T-helper 17 cell (primary cell): ENCODE results near the gene WNT7A. TPM values are rescaled to one million over a fixed set of nuclear protein-coding genes. Genes with fewer than 3 reads are reported as not detected.
A peak's percentile ranks its signal among the peaks of the same experiment; 100 is the strongest.

Experiments used
- ATAC-seq: fragments of 150-1000 bp; cut with Tn5 transposase; 2 replicates; pipeline ENCODE4 v1.10.0; 2021; ENCODE audit warnings: mild to moderate bottlenecking, moderate library complexity
- DNase-seq, 3 donors: peaks; one replicate each; pipeline versions ENCODE4 v3.0.0 to v3.0.0-alpha.2; 2020 to 2021
- H3K9me3 ChIP-seq: one replicate; pipeline ENCODE4 v1.7.0; 2013; ENCODE audit warnings: low read length, mild to moderate bottlenecking; ENCODE audit not compliant: control insufficient read depth, poor library complexity, severe bottlenecking
- H3K27ac Mint-ChIP-seq: one replicate; pipeline ENCODE4 v1.8.0; 2022; ENCODE audit warnings: mild to moderate bottlenecking, moderate library complexity, mixed read lengths
- H3K27me3 Mint-ChIP-seq: one replicate; pipeline ENCODE4 v1.8.0; 2022; ENCODE audit warnings: mixed read lengths
- H3K36me3 Mint-ChIP-seq: one replicate; pipeline ENCODE4 v1.8.0; 2022; ENCODE audit warnings: low read depth, mixed read lengths
- H3K4me1 Mint-ChIP-seq: one replicate; pipeline ENCODE4 v1.8.0; 2022; ENCODE audit warnings: mild to moderate bottlenecking, mixed read lengths
- H3K4me3 Mint-ChIP-seq: one replicate; pipeline ENCODE4 v1.8.0; 2022; ENCODE audit warnings: mild to moderate bottlenecking, moderate library complexity, mixed read lengths
- total RNA-seq, 4 donors: library from RNA in 2 of 4; stranded (reverse) in 2 of 4; gene quantifications; one replicate each; pipeline ENCODE4 v1.2.3 and lab custom pipeline; 2022 to 2026

The WNT7A gene
- total RNA-seq, 2 donors from 2014 or later, result 10.1 to 14.5 TPM

DNA sequence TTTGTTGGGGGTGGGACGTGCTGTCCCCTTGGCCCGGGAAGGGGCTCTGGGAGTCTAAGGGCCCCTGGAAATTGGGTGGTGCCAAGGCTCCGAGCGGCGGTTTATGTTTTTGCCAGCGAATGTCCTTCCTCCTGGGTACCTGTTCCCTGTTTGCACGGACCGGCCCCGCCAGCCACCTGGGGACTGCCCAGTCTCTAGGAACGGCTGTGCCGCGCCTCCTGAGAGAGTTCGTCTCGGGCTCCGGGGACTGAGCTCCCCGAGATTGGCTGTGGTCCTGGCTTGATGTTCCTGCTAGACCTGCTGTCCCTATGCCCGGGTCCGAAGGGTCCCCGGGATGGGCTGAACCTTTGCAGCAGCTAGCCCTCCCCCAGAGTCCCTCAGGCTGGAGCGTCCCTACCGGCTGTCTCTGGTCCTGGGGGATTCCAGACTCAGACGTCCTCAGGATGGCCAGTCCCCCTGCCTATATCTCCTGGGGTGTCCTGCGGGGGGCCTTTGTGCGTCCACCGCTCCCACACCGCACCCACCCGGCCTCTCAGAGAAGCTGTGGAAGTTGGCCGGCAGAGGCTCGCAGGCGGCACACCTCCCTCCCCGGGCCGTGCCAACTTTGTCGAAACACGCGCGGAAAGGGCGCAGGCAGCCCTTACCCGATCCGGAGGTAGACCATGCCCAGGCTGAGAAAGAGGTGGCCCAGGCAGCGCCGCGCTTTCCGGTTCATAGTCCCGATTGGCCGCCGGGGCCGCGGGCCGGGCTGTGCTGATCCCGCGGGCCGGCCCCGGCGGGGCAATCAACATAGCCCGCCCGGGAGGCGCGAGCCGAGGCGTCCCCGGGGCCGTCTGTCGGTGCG is 547 bp downstream of the WNT7A start:
- ATAC-seq, result peak; percentile 47
- Mint-ChIP-seq H3K4me1 (peaks cover 26% of the 10 kb centered on the region), H3K27ac (peak overlapping the region; percentile 66), H3K27me3 (peaks cover 43% of the 10 kb centered on the region), H3K4me3 (peak overlapping the region; percentile 94), H3K36me3 (peaks cover 10% of the 10 kb centered on the region)
- H3K9me3 ChIP-seq, result no peaks in the 10 kb centered on the region
- no peak for DNase-seq

DNA sequence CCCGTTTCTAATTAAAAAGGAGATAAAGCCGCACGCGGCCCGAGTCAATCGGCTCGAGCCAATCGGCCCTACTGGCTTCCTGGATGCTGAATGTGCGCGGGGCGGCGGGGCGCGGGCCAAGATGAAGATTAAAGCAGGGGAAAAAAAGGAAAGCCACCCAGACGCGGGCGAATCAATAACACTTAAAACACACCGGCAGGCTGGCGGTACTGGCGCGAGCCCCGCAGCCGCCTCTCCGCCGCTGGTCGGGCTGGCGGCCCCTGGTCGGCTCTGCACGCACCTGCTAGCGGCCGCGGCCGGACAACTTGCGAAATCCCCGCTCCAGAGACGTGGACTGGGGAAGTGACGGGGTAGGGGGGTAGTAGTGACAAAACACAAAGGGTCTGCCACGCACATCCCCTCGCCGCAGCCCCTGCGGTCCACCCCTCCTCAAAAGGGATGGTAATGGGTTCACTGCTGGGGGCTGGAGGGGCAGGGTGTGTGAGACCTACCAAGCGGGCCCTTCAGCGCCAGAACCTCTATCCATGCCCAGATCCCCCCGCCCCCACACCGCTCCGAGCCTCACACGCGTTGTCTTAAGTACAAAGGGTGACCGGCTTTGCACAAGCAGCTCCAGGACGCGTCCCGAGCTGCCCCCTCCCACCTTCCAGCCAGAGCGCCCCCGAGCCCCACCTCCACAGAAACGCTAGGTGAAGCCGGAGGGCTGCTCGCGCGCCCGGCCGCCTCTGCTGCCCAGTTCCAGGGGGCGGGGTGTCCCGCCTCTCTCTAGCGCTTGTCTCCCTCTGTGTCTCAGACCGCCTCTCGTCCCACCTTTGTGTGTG is 1.4 kb downstream of the WNT7A start:
- H3K27me3 Mint-ChIP-seq, result peaks cover 35% of the 10 kb centered on the region
- no peak for ATAC-seq
- H3K4me1 Mint-ChIP-seq, result peaks cover 28% of the 10 kb centered on the region
- DNase-seq, result peak in 2 of 3 donors; percentile 6 to 16
- peaks cover 11% of the 10 kb centered on the region for H3K36me3 Mint-ChIP-seq
- H3K27ac Mint-ChIP-seq, result peak overlapping the region; percentile 66
- H3K4me3 Mint-ChIP-seq, result peak overlapping the region; percentile 94
- no peaks in the 10 kb centered on the region for H3K9me3 ChIP-seq

DNA sequence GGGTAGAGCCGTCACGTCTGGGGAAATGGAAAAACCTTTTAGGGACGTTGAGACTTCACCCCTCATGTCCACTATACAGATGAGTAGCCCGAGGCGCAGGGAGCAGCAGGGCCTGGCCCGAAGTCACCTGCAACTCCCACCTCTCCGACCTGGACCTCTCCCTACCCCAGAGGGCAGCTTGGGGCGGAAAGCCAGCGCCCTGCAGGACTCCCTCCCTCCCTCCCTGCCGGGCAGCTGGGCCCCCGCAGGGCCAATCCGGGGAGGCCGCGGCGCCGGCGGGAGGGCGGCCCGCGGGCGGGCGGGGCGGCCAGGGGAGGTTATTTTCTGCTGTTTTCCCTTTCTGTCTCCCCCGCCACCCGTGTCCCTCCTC is 2.0 kb downstream of the WNT7A start:
- no peaks in the 10 kb centered on the region for H3K9me3 ChIP-seq
- ATAC-seq, result no peak
- no peak for DNase-seq
- peak overlapping the region; percentile 94 for H3K4me3 Mint-ChIP-seq
- H3K36me3 Mint-ChIP-seq, result peaks cover 12% of the 10 kb centered on the region
- peak overlapping the region; percentile 66 for H3K27ac Mint-ChIP-seq
- peaks cover 29% of the 10 kb centered on the region for H3K27me3 Mint-ChIP-seq
- H3K4me1 Mint-ChIP-seq, result peaks cover 28% of the 10 kb centered on the region

DNA sequence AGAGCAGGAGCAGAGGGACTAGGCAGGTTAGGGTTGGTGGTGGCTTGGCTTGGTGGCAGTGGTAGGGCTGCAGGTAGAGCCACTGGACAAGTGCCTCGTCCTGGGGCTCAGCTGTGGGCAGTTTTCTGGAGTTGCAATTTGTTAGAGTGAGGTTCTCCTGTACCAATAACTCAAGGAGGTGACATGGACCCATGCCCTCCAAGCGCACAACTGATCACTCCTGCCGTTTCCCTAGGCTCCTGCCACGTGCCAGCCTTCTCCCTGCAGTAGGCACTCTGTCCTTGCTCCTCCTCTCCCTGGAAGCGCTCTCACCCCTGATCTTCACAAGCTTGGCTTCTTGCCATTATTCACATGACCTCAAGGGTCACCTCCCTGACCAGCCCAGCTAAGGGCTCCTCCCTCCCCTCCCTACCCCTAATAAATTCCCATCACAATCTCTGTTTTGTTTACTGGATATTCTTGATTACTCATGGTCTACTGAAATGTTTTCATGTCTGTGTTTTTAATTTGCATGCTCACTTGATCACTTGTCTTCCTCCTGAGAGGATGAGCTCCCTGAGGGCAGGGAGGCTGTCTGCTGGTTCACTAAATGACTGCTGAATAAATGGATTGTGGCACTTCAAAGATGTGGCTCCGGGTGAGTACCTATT is 3.3 kb downstream of the WNT7A start:
- Mint-ChIP-seq H3K4me3 (peak overlapping the region; percentile 71), H3K27ac (peak overlapping the region; percentile 66), H3K27me3 (peaks cover 16% of the 10 kb centered on the region), H3K36me3 (peaks cover 9% of the 10 kb centered on the region), H3K4me1 (peaks cover 28% of the 10 kb centered on the region)
- H3K9me3 ChIP-seq, result no peaks in the 10 kb centered on the region
- DNase-seq (no peak), ATAC-seq (no peak)

DNA sequence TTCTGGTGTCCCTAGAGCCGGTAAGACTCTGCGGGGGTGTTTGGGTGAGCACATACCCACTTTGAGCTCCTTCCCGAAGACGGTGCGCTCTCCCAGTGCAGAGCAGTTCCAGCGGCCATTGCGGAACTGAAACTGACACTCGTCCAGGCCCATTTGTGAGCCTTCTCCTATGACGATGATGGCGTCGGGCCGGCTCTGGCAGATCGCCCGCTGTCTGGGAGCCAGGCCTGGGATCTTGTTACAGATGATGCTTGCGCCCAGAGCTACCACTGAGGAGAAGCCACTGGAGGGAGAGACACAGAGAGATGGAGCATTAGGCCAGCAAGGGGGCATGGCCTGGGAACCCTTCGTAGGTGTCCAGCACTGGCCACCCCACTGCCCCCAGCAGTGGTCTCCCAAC is 5.0 kb downstream of the WNT7A start:
- H3K9me3 ChIP-seq, result no peaks in the 10 kb centered on the region
- H3K4me1 Mint-ChIP-seq, result peaks cover 27% of the 10 kb centered on the region
- ATAC-seq, result no peak
- H3K27ac Mint-ChIP-seq, result no peak overlapping the region
- no peak for DNase-seq
- H3K4me3 Mint-ChIP-seq, result no peak overlapping the region
- H3K36me3 Mint-ChIP-seq, result peaks cover 9% of the 10 kb centered on the region
- H3K27me3 Mint-ChIP-seq, result peaks cover 9% of the 10 kb centered on the region

DNA sequence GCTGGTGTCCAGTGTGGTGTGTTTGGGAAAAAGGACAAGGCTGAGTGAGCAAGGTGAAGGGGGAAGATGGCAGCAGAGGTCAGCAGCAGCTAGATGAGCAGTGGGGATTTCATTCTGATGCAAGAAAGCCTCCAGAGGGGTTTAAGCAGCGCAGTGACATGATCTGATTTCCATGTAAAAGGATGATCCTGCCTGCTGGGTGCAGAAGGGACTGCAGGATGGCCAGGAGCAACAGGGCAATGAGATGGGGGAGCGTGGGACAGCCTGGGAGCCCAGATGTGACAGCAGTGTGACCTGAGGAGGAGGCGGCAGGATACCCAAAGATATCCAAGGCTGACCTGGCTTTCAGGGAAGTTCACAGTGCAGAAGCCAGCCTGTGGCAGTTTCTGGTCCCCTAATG is 6.1 kb downstream of the WNT7A start:
- no peak for DNase-seq
- Mint-ChIP-seq H3K27me3 (peaks cover 9% of the 10 kb centered on the region), H3K27ac (peak overlapping the region; percentile 73), H3K4me1 (peaks cover 38% of the 10 kb centered on the region), H3K36me3 (peaks cover 9% of the 10 kb centered on the region), H3K4me3 (no peak overlapping the region)
- no peak for ATAC-seq
- H3K9me3 ChIP-seq, result no peaks in the 10 kb centered on the region

DNA sequence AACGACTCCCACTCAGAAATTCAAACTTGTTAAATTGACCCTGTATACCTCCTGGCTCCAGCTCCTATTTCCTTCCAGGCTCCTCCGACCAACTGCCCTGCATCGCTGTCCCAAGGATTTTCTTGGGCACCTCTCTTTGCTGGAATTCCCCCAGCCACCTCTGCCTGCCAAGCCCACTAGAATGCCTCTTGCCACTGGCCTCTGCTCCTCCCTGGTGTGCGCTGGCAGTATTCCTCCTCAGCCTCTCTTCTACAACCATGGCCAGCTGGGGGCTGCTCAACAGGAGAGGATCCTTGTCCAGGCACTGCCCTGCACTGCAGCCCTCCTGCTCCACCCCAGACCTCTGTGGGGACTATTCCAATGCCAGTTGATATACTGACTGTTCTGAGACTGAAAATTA is 7.4 kb downstream of the WNT7A start:
- peak overlapping the region; percentile 12 for H3K27ac Mint-ChIP-seq
- DNase-seq, result no peak
- peaks cover 9% of the 10 kb centered on the region for H3K27me3 Mint-ChIP-seq
- ATAC-seq, result no peak
- no peak overlapping the region for H3K4me3 Mint-ChIP-seq
- no peaks in the 10 kb centered on the region for H3K9me3 ChIP-seq
- peaks cover 7% of the 10 kb centered on the region for H3K36me3 Mint-ChIP-seq
- H3K4me1 Mint-ChIP-seq, result peaks cover 49% of the 10 kb centered on the region

DNA sequence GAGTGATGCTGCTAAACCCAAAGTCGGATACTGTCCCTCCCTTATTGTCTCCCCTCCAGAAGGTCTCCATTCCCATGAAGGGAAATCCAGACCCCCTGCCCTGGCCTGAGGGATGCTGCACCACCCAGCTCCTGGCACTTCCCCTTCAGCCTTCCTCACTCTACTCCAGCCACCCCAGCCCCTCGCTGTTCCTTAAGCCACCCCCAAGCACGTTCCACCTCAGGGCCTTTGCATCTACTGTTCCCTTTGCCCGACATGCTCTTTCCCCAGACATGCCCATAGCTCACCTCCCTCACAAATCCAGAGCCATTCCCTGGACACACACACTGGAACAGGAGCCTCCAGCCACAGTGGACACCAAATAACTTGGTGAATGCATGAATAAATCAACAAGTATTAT is 8.1 kb downstream of the WNT7A start:
- H3K9me3 ChIP-seq, result no peaks in the 10 kb centered on the region
- H3K4me1 Mint-ChIP-seq, result peaks cover 50% of the 10 kb centered on the region
- H3K4me3 Mint-ChIP-seq, result no peak overlapping the region
- H3K36me3 Mint-ChIP-seq, result peaks cover 8% of the 10 kb centered on the region
- ATAC-seq (no peak), DNase-seq (no peak)
- no peak overlapping the region for H3K27ac Mint-ChIP-seq
- H3K27me3 Mint-ChIP-seq, result peaks cover 6% of the 10 kb centered on the region

DNA sequence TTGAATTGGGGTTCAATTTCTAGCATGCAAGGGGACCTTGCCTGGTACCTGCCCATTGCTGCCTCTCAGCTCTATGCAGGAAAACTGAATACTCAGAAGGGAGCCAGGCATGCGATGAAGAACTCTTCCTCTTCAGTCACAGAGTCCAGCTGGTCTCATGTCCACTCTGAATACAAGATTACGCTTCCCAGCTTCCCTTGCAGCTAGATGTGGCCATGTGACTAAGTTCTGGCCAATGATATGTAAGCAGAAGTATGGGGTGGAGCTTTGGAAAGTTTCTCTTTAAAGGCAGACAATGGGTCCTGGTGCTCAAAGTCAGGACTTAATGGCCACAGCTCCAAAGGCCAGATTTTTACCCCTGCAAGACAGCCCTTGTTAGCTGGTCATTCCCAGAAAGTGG is 9.0 kb downstream of the WNT7A start:
- no peak for DNase-seq
- Mint-ChIP-seq H3K4me1 (peaks cover 52% of the 10 kb centered on the region), H3K27me3 (peaks cover 3% of the 10 kb centered on the region), H3K27ac (peak overlapping the region; percentile 90), H3K36me3 (peaks cover 10% of the 10 kb centered on the region), H3K4me3 (no peak overlapping the region)
- ATAC-seq, result no peak
- H3K9me3 ChIP-seq, result no peaks in the 10 kb centered on the region

DNA sequence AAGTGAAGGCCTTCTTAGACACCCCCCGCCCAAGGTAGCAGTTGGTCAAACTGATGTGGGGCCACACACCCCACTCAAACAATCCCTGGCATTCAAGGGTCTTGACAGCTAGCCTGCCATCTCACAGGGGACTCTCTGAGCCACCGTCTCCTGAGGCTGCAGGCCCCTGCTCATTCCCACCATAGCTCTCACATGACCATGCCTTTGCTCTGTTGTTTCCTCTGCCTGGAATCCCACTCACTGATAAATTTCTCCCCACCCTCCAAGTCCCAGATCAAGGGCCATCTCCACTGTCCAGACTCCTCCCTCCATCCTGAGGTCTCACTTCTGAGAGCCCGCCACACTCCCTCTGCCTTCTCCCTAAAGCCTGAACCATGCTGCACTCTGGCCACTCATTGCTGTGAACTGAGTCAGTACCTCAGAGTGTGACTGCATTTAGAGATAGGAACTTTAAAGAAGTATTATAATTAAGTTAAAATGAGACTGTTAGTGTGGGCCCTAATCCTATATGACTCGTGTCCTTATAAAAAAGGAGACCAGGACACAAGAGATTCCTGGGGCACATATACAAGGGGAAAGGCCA is 10.0 kb downstream of the WNT7A start:
- Mint-ChIP-seq H3K4me1 (peaks cover 58% of the 10 kb centered on the region), H3K4me3 (no peak overlapping the region), H3K27me3 (no peaks in the 10 kb centered on the region), H3K36me3 (peaks cover 10% of the 10 kb centered on the region), H3K27ac (peak overlapping the region; percentile 90)
- no peaks in the 10 kb centered on the region for H3K9me3 ChIP-seq
- DNase-seq (no peak), ATAC-seq (no peak)

DNA sequence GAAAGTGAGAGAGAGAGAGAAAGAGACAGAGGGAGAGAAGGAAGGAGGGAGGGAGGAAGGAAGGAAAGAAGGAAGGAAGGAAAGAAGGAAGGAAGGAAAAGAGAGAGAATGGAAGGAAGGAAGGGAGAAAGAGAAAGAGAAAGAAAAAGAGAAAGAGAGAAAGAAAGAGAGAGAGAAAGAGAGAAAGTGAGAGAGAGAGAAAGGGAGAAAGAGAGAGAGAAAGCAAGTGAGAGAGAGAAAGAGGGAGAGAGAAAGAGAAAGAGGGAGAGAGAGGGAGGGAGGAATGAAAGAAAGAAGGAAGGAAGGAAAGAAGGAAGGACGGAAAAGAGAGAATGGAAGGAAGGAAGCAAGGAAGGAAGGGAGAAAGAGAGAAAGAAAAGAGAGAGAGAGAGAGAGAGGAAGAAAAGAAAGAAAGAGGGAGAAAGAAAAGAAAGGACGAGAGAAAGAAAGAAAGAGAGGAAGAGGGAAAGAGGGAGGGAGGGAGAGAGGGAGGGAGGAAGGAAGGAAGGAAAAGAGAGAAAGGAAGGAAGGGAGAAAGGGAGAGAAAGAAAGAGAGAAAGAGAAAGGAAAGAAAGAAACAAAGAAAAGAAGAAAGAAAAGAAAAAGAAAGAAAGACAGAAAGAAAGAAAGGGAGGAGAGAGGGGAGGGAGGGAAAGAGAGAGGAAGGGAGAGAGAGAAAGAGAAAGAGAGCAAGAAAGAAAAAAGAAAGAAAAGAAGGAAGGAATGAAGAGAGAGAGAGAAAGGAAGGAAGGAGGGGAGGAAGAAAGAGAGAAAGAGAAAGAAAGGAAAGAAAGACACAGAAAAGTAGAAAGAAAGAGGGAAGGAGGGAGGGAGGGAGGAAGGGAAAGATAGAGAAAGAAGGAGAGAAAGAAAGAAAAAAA is 10.8 kb downstream of the WNT7A start:
- Mint-ChIP-seq H3K36me3 (peaks cover 7% of the 10 kb centered on the region), H3K4me1 (peaks cover 61% of the 10 kb centered on the region), H3K27ac (peak overlapping the region; percentile 90), H3K4me3 (peak overlapping the region; percentile 37), H3K27me3 (no peaks in the 10 kb centered on the region)
- no peak for ATAC-seq
- DNase-seq, result no peak
- H3K9me3 ChIP-seq, result no peaks in the 10 kb centered on the region

DNA sequence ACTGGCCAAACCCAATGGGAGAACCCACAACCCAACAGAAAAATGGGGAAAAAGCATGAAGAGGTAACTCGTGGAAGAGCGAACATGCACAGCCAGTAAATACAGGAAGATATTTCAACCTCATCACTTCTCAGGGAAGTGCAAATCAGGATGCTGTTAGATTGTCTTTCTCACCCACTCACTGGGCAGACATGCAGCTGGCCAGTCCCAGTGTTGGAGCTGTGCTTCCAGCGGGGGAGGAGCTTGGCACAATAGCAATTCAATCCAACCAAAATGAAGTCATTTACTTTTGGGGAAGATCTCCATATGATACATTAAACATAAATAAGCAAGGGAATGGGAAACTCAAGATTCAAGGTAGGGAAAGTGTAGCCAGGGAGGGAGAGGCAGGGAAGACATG is 12.1 kb downstream of the WNT7A start:
- Mint-ChIP-seq H3K4me3 (peak overlapping the region; percentile 37), H3K36me3 (peaks cover 2% of the 10 kb centered on the region), H3K27ac (peak overlapping the region; percentile 90), H3K4me1 (peaks cover 62% of the 10 kb centered on the region), H3K27me3 (no peaks in the 10 kb centered on the region)
- DNase-seq, result no peak
- ATAC-seq, result no peak
- no peaks in the 10 kb centered on the region for H3K9me3 ChIP-seq
